GM19023 (cell line): ENCODE data around the gene DPH5.
"Not testable (repeated sequence)": the region's sequence is repeated elsewhere in the genome, so short reads cannot be mapped to it uniquely, and the experiment has no call there.

Experiments used
- ATAC-seq: cut with Tn5 transposase; IDR thresholded peaks from one replicate; pipeline ENCODE4 v1.9.1; 2021; ENCODE audit warnings: mild to moderate bottlenecking, moderate library complexity; ENCODE audit not compliant: unreplicated experiment

DPH5 gene

GRCh38 chr1:100989306-100990077 is 36.1 kb downstream of the DPH5 start:
- no peak for ATAC-seq

GRCh38 chr1:100988121-100988520 is 37.5 kb downstream of the DPH5 start:
- no peak for ATAC-seq

GRCh38 chr1:100982793-100983192 is 42.8 kb downstream of the DPH5 start:
- no peak for ATAC-seq

GRCh38 chr1:100979631-100980030 is 46.0 kb downstream of the DPH5 start:
- ATAC-seq, result no peak

GRCh38 chr1:100976936-100977335 is 48.6 kb downstream of the DPH5 start:
- no peak for ATAC-seq

GRCh38 chr1:100972185-100972584 is 53.4 kb downstream of the DPH5 start:
- ATAC-seq, result no peak

- ATAC-seq, result no peak
Measured at GRCh38 chr1:100971021-100971420, 54.6 kb downstream of the DPH5 start.

- no peak for ATAC-seq
Measured at GRCh38 chr1:100969327-100969726, 56.3 kb downstream of the DPH5 start.

GRCh38 chr1:100968621-100969020 is 57.0 kb downstream of the DPH5 start:
- ATAC-seq, result no peak

GRCh38 chr1:100960098-100960497 is 65.5 kb downstream of the DPH5 start:
- ATAC-seq, result no peak

- no peak for ATAC-seq
Measured at GRCh38 chr1:100959502-100960060, 66.0 kb downstream of the DPH5 start.

GRCh38 chr1:100955322-100955721 is 70.3 kb downstream of the DPH5 start:
- ATAC-seq, result no peak

- no peak for ATAC-seq
Measured at GRCh38 chr1:100953960-100954730, 71.4 kb downstream of the DPH5 start.

GRCh38 chr1:100952970-100953369 is 72.6 kb downstream of the DPH5 start:
- not testable (repeated sequence) for ATAC-seq

- ATAC-seq, result no peak
Measured at GRCh38 chr1:100952104-100952745, 73.4 kb downstream of the DPH5 start.

- no peak for ATAC-seq
Measured at GRCh38 chr1:100950781-100951180, 74.8 kb downstream of the DPH5 start.

- ATAC-seq, result no peak
Measured at GRCh38 chr1:100950337-100950736, 75.2 kb downstream of the DPH5 start.

GRCh38 chr1:100949515-100950158 is 75.9 kb downstream of the DPH5 start:
- ATAC-seq, result peak; percentile 98

- not testable (repeated sequence) for ATAC-seq
Measured at GRCh38 chr1:100948721-100949405, 76.7 kb downstream of the DPH5 start.

GRCh38 chr1:100947816-100948215 is 77.8 kb downstream of the DPH5 start:
- not testable (repeated sequence) for ATAC-seq
